Endodermal cell (in vitro differentiated cells): ENCODE data around the gene MEDAG. TPM values are rescaled to one million over a fixed set of nuclear protein-coding genes. Genes with fewer than 3 reads are reported as not detected.

Experiments used
- DNase-seq: peaks from one replicate; pipeline ENCODE4 v3.0.0-alpha.2; 2017
- H3K27ac ChIP-seq: 2 replicates; pipeline ENCODE4 v1.5.1; 2013; ENCODE audit warnings: mild to moderate bottlenecking, low read depth, low read length, moderate library complexity
- H3K27me3 ChIP-seq: 2 replicates; pipeline ENCODE4 v1.6.1; 2013; ENCODE audit warnings: mild to moderate bottlenecking, low read length, moderate library complexity; ENCODE audit not compliant: insufficient read depth, control insufficient read depth, poor library complexity, severe bottlenecking
- H3K36me3 ChIP-seq: 2 replicates; pipeline ENCODE4 v1.7.0; 2013; ENCODE audit warnings: mild to moderate bottlenecking, low read length, moderate library complexity; ENCODE audit not compliant: control insufficient read depth, insufficient read depth
- H3K4me1 ChIP-seq: one replicate; pipeline ENCODE4 v1.7.0; 2013; ENCODE audit warnings: low read length; ENCODE audit not compliant: control insufficient read depth, insufficient read depth
- H3K4me3 ChIP-seq: 2 replicates; pipeline ENCODE4 v1.5.1; 2013; ENCODE audit warnings: mild to moderate bottlenecking, low read length, moderate library complexity
- H3K9ac ChIP-seq: 2 replicates; pipeline ENCODE4 v1.6.1; 2013; ENCODE audit warnings: mild to moderate bottlenecking, low read length, moderate library complexity; ENCODE audit not compliant: poor library complexity, severe bottlenecking; ENCODE audit errors: extremely low read depth
- H3K9me3 ChIP-seq: 2 replicates; pipeline ENCODE4 v1.6.1; 2013; ENCODE audit warnings: mild to moderate bottlenecking, low read length, moderate library complexity; ENCODE audit not compliant: control insufficient read depth
- H3K27ac Mint-ChIP-seq: 2 replicates; pipeline ENCODE4 v1.8.0; 2020; ENCODE audit warnings: mixed read lengths
- H3K27me3 Mint-ChIP-seq: 2 replicates; pipeline ENCODE4 v1.8.0; 2021; ENCODE audit warnings: mild to moderate bottlenecking, mixed read lengths; ENCODE audit not compliant: insufficient read depth
- H3K36me3 Mint-ChIP-seq: 2 replicates; pipeline ENCODE4 v1.8.0; 2020; ENCODE audit warnings: low read depth, mixed read lengths
- H3K4me1 Mint-ChIP-seq: 2 replicates; pipeline ENCODE4 v1.8.0; 2020; ENCODE audit warnings: mixed read lengths
- H3K4me3 Mint-ChIP-seq: 2 replicates; pipeline ENCODE4 v1.8.0; 2020; ENCODE audit warnings: mild to moderate bottlenecking, moderate library complexity, mixed read lengths
- H3K9me3 Mint-ChIP-seq: 2 replicates; pipeline ENCODE4 v1.8.0; 2020; ENCODE audit warnings: mild to moderate bottlenecking, mixed read lengths
- CTCF ChIP-seq: fragments of 200-600 bp; sonication (generic); conservative IDR thresholded peaks from 2 replicates; pipeline ENCODE4 v1.5.0; 2021; ENCODE audit warnings: antibody characterized with exemption, mild to moderate bottlenecking
- WGBS, 2 experiments: methylation state at CpG; one replicate each; pipeline versions ENCODE4 v1.1.5 to v1.1.7; 2013; ENCODE audit warnings: missing lambda C conversion rate in 2 of 2, mixed read lengths in 1 of 2; ENCODE audit not compliant: insufficient coverage in 1 of 2, insufficient read length in 1 of 2; 5-methylcytosine and 5-hydroxymethylcytosine counted together
- total RNA-seq, 2 donors: library from RNA; stranded (reverse); fragmentation: NEBNext Ultra II Directional in 1 of 2; extraction: Animal tissue kit (Norgen Biotek cat#: 25700) in 1 of 2; gene quantifications; 2 replicates in 1 of 2; 3 replicates in 1 of 2; pipeline ENCODE4 v1.2.1, GENCODE V29; 2021

Gene MEDAG
- total RNA-seq, 2 donors from 2014 or later, result 0.13 to 0.33 TPM

DNA sequence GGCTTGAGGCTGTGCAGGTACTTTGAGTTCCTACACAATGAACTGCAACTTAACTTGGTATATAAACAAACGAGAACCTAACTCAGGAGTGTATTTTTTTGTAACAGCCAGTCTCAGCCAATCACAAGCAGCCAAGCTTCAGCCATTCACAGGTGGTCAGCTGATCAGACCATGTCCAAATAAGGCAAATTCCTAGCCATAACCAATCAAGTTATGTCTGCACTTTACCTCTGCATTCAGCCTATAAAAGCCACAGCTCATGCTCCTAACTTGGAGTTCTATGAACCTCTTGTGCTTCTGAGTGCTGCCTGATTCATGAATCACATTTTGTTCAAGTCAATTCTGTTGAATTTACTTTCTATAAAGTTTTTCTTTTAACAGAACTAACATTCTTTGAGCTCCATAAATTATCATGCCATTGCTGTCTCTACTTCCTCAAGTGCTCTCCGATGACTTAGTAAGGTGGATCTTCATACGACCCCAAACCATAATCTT, 16.8 kb upstream of the MEDAG start:
- no peak for DNase-seq
- Histone ChIP-seq H3K27ac (no peak overlapping the region), H3K4me1 (no peaks in the 10 kb centered on the region), H3K4me3 (no peak overlapping the region), H3K27me3 (no peaks in the 10 kb centered on the region), H3K36me3 (no peaks in the 10 kb centered on the region), H3K9me3 (peaks cover 17% of the 10 kb centered on the region), H3K9ac (no peak overlapping the region)
- WGBS, 2 experiments, result 94 to 100% methylated on average over 1 to 2 of the region's 3 CpGs
- TF ChIP-seq CTCF, result no peak
- Mint-ChIP-seq H3K27ac (no peak overlapping the region), H3K4me1 (peaks cover 6% of the 10 kb centered on the region), H3K4me3 (no peak overlapping the region), H3K9me3 (peaks cover 27% of the 10 kb centered on the region), H3K36me3 (peaks cover 13% of the 10 kb centered on the region), H3K27me3 (no peaks in the 10 kb centered on the region)

GRCh38 chr13:30892966-30893365, 13.1 kb upstream of the MEDAG start:
- H3K27me3 ChIP-seq, result no peaks in the 10 kb centered on the region
- no peak overlapping the region for H3K4me3 ChIP-seq
- no peaks in the 10 kb centered on the region for H3K27me3 Mint-ChIP-seq
- no peaks in the 10 kb centered on the region for H3K36me3 ChIP-seq
- H3K9ac ChIP-seq, result no peak overlapping the region
- H3K4me1 Mint-ChIP-seq, result peaks cover 2% of the 10 kb centered on the region
- no peaks in the 10 kb centered on the region for H3K4me1 ChIP-seq
- 0 to 38% methylated on average over 1 to 6 of the region's 6 CpGs for WGBS, 2 experiments
- peaks cover 7% of the 10 kb centered on the region for H3K9me3 Mint-ChIP-seq
- no peak overlapping the region for H3K27ac ChIP-seq
- H3K27ac Mint-ChIP-seq, result no peak overlapping the region
- peaks cover 17% of the 10 kb centered on the region for H3K9me3 ChIP-seq
- DNase-seq, result peak; percentile 94
- no peak overlapping the region for H3K4me3 Mint-ChIP-seq
- H3K36me3 Mint-ChIP-seq, result no peaks in the 10 kb centered on the region
- peak; percentile 91 for TF ChIP-seq CTCF

GRCh38 chr13:30895773-30896172, 10.3 kb upstream of the MEDAG start:
- DNase-seq, result no peak
- peak overlapping the region; percentile 46 for H3K27ac Mint-ChIP-seq
- Histone ChIP-seq H3K27ac (no peak overlapping the region), H3K27me3 (peaks cover 6% of the 10 kb centered on the region), H3K4me3 (no peak overlapping the region), H3K9ac (no peak overlapping the region), H3K4me1 (no peaks in the 10 kb centered on the region), H3K36me3 (no peaks in the 10 kb centered on the region), H3K9me3 (no peaks in the 10 kb centered on the region)
- WGBS, 2 experiments, result 84% methylated on average over 4 of the region's 4 CpGs; no CpG with 5 or more reads in 1 of the 2 experiments
- H3K9me3 Mint-ChIP-seq, result no peaks in the 10 kb centered on the region
- TF ChIP-seq CTCF, result no peak
- H3K27me3 Mint-ChIP-seq, result peaks cover 10% of the 10 kb centered on the region
- H3K4me1 Mint-ChIP-seq, result peaks cover 2% of the 10 kb centered on the region
- H3K4me3 Mint-ChIP-seq, result no peak overlapping the region
- no peaks in the 10 kb centered on the region for H3K36me3 Mint-ChIP-seq
